Activated naive CD8-positive, alpha-beta T cell treated with anti-CD3 and anti-CD28 coated beads, Interleukin-2, amount 50 U/mL, for 16 hours (primary cell): ENCODE measurements around the gene CMSS1.
"Not testable (repeated sequence)": the region's sequence is repeated elsewhere in the genome, so short reads cannot be mapped to it uniquely, and the experiment has no call there.

ENCODE experiments used
- DNase-seq: peaks from one replicate; pipeline ENCODE4 v3.0.0-alpha.2; 2020; ENCODE audit warnings: low read depth, low spot score

Gene CMSS1

GRCh38 chr3:99818818-99819217 is 1.2 kb downstream of the CMSS1 start:
- DNase-seq: no peak

- no peak for DNase-seq
Observed at GRCh38 chr3:99823723-99824711, 6.4 kb downstream of the CMSS1 start.

- no peak for DNase-seq
Observed at GRCh38 chr3:99825004-99825640, 7.5 kb downstream of the CMSS1 start.

- no peak for DNase-seq
Observed at GRCh38 chr3:99829844-99830243, 12.2 kb downstream of the CMSS1 start.

- no peak for DNase-seq
Observed at GRCh38 chr3:99833617-99834205, 16.0 kb downstream of the CMSS1 start.

GRCh38 chr3:99834211-99834957 is 16.7 kb downstream of the CMSS1 start:
- no peak for DNase-seq

GRCh38 chr3:99836681-99837080 is 19.0 kb downstream of the CMSS1 start:
- DNase-seq: no peak

GRCh38 chr3:99837715-99838114 is 20.1 kb downstream of the CMSS1 start:
- DNase-seq: no peak

- no peak for DNase-seq
Observed at GRCh38 chr3:99838755-99839154, 21.1 kb downstream of the CMSS1 start.

GRCh38 chr3:99839613-99840012 is 22.0 kb downstream of the CMSS1 start:
- DNase-seq: no peak

- DNase-seq: not testable (repeated sequence)
Observed at GRCh38 chr3:99841949-99842348, 24.3 kb downstream of the CMSS1 start.

- DNase-seq: no peak
Observed at GRCh38 chr3:99842826-99843589, 25.3 kb downstream of the CMSS1 start.

GRCh38 chr3:99843590-99844258 is 26.1 kb downstream of the CMSS1 start:
- DNase-seq: no peak

GRCh38 chr3:99845331-99845730 is 27.7 kb downstream of the CMSS1 start:
- DNase-seq: no peak

GRCh38 chr3:99845999-99846398 is 28.3 kb downstream of the CMSS1 start:
- DNase-seq: no peak

- DNase-seq: no peak
Observed at GRCh38 chr3:99846477-99847160, 29.0 kb downstream of the CMSS1 start.

GRCh38 chr3:99848433-99848832 is 30.8 kb downstream of the CMSS1 start:
- no peak for DNase-seq

GRCh38 chr3:99850608-99851007 is 32.9 kb downstream of the CMSS1 start:
- no peak for DNase-seq

GRCh38 chr3:99851955-99852354 is 34.3 kb downstream of the CMSS1 start:
- no peak for DNase-seq

- DNase-seq: no peak
Observed at GRCh38 chr3:99852851-99853250, 35.2 kb downstream of the CMSS1 start.
